Panc1 (cell line): ENCODE results near the gene NHSL1.

Source experiments
- CTCF ChIP-seq: fragments of 450-650 bp; IDR thresholded peaks from 2 replicates; pipeline ENCODE4 v1.5.1; 2017; ENCODE audit warnings: mild to moderate bottlenecking
- POLR2AphosphoS5 ChIP-seq: IDR thresholded peaks from 2 replicates; pipeline ENCODE4 v1.6.1; 2012; ENCODE audit warnings: mild to moderate bottlenecking, low read depth, low read length, moderate library complexity
- REST ChIP-seq, 2 experiments: IDR thresholded peaks; 2 replicates each; pipeline ENCODE4 v1.6.1; 2011 to 2012; ENCODE audit warnings: low read depth in 2 of 2, control low read depth in 1 of 2, low read length in 1 of 2, mild to moderate bottlenecking in 1 of 2, moderate library complexity in 1 of 2; ENCODE audit not compliant: insufficient read depth in 1 of 2
- SIN3A ChIP-seq: IDR thresholded peaks from 2 replicates; pipeline ENCODE4 v1.6.1; 2012; ENCODE audit warnings: low read depth, mild to moderate bottlenecking, low read length, moderate library complexity, borderline replicate concordance; ENCODE audit not compliant: insufficient read depth
- TCF7L2 ChIP-seq: IDR thresholded peaks from 2 replicates; pipeline ENCODE4 v1.6.1; 2011; ENCODE audit warnings: mild to moderate bottlenecking, low read depth, low read length, inconsistent platforms

- no peak for TF ChIP-seq CTCF
- no peak for TF ChIP-seq REST (IDR thresholded peaks at IDR 0.05; ENCODE audit: insufficient read depth in 1 of 2, low read depth in 2 of 2, low read length in 1 of 2)
- no peak for TF ChIP-seq POLR2AphosphoS5
- TF ChIP-seq SIN3A, result no peak
- no peak for TF ChIP-seq TCF7L2
These were observed 102.6 kb downstream of the NHSL1 start for GRCh38 chr6:138396709-138397108.
